Suppressor macrophage treated with lipopolysaccharide for 1 hour (primary cell): ENCODE measurements around the gene RNGTT.
"Not testable (repeated sequence)": the region's sequence is repeated elsewhere in the genome, so short reads cannot be mapped to it uniquely, and the experiment has no call there.

Experiments
- DNase-seq, 3 donors: peaks; one replicate each; pipeline ENCODE4 v3.0.0-alpha.2; 2020 to 2022

RNGTT gene

DNA sequence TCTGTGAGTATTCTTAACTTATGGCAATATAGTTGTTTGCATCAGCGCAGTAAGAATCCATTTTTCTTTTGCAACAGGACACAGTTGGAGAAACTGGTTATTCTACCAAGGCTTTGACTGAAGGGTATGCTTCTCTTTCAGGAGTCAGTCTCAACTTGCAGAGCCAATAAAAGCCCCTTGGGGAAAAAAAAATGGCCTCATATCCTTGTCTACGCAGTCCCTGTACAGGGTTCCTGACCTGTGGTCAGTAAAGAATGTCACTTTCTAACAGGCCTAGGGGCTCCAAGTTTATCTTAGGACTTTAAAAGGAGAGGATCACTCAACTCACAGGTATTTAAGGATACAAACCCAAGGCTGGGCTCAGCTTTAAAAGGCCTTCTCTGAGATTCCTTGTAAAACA is 6.9 kb upstream of the RNGTT start:
- no peak for DNase-seq

DNA sequence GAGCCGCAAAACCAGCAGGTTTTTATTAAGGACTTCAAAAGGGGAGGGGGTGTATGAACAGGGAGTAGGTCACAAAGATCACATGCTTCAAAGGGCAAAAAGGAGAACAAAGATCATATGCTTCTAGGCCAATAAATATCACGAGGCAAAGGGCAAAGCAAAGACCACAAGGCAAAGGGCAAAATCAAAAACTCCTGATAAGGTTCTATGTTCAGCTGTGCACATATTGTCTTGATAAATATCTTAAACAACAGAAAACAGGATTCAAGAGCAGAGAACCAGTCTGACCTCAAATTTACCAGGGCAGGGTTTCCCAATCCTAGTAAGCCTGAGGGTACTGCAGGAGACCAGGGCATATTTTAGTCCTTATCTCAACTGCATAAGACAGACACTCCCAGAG is 5.8 kb upstream of the RNGTT start:
- not testable (repeated sequence) for DNase-seq

DNA sequence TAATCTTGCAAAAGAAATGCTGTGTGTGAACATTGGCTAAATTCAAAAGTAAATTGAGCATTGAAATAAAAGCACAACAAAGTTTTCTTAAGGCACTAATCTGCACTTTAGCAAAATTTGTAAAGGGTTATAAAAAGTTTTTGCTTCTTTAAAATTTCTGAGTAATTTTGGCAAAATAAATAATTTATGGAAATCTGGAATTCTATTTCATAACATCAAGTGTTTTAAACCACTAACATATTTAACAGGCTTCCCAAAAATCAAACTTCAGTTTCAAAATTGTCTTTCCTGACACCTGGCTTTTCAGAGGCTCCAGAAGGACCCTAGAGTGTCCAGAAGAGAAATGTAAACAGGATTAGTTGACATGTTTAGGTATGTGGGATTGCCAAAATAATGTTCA is 4.5 kb upstream of the RNGTT start:
- DNase-seq: no peak

DNA sequence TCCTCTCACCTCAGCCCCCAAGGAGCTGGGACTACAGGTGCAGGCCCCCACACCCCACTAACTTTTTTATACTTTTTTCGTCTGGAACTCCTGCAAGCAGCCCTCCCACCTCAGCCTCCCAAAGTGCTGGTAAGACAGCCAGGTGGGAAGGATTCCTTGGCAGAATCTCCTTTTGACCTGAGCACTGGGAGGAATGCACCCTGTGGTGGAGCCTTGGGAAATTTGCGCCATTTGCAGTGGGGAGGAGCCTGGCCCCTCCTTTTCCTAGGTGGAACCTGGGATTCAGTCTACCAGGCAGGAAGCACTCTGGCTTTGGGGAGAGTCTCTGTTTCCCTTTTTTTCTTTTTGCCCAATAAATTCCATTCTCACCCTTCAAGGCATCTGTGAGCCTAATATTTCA is 2.3 kb upstream of the RNGTT start:
- DNase-seq: no peak

DNA sequence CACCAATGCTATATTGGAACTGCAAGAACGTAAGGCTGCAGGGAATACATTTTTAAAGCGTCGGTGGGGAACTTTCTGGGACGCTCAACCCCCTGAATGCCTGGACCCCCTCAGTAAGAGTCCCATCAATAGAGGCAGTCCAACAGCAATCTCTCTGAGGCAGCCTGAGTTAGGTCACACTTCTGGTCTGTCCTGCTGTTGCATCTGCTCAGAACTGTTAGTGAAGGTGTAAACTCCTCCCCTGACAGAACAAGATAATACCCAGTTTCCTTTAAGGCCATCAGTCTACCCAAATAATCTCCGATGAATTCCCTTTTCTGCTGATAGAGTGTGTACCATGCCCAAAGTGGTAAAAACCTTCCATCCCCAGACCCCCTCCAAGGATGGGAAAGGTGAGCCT is 1.1 kb upstream of the RNGTT start:
- DNase-seq: no peak

DNA sequence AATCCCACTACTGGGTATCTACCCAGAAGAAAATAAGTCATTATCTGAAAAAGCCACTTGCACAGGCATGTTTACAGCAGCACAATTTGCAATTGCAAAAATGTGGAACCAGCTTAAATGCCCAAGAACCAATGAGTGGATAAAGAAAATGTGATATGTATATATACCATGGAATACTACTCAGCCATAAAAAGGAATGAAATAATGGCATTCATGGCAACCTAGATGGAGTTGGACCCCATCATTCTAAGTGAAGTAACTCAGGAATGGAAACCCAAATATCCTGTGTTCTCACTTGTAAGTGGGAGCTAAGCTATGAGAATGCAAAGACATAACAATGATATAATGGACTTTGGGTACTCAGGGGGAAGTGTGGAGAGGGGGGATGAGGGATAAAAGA is 4.6 kb downstream of the RNGTT start:
- no peak for DNase-seq

DNA sequence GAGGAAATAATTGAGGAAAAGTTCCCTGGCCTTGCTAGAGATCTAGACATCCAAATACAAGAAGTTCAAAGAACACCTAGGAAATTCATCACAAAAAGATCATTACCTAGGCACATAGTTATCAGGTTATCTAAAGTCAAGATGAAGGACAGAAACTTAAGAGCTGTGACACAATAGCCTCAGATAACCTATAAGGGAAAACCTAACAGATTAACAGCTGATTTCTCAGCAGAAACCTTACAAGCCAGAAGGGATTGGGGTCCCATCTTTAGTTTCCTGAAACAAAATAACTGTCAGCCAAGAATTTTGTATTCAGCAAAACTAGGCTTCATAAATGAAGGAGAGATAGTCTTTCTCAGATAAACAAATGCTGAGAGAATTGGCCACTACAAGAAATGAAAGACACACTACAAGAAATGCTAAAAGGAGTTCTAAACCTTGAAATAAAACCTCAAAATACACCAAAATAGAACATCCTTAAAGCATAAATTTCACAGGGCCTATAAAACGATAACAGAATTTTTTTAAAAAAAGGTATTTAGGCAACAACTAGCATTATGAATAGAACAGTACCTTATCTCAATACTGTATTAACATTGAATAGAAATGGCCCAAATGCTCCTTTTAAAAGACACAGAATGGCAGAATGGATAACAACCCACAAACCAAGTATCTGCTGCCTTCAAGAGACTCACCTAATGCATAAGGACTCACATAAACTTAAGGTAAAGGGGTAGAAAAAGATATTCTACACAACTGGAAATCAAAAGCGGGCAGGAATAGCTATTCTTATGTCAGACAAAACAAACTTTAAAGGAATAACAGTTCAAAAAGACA is 9.7 kb downstream of the RNGTT start:
- DNase-seq: no peak

DNA sequence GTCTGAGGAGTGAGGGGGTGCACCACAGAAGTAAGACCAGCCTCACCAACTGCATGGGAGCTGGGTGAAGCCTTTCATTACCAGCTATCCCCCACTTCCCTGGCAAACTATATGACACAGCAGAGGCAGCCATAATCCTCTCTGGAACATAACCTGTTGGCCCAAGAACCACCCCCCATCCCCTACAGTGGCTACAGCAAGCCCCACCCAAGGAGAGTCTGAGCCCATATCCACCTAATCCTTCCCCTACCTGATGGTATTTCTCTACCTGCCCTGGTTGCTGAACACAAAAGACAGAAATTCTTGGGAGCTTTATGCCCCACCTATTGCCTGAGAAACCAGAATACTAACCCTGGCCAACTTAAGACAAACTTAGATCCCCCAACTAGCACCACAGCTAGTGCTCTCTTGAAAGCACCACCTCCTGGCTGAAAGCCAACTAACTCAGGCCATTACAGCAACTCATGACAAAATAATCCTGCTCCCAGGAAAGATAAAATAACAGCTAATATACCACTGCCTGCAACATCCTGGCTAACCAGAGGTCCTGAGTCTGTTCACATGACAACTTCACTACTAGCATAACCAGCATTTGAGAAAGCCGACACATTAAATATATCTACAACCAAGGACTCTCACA is 11.2 kb downstream of the RNGTT start:
- no peak for DNase-seq

DNA sequence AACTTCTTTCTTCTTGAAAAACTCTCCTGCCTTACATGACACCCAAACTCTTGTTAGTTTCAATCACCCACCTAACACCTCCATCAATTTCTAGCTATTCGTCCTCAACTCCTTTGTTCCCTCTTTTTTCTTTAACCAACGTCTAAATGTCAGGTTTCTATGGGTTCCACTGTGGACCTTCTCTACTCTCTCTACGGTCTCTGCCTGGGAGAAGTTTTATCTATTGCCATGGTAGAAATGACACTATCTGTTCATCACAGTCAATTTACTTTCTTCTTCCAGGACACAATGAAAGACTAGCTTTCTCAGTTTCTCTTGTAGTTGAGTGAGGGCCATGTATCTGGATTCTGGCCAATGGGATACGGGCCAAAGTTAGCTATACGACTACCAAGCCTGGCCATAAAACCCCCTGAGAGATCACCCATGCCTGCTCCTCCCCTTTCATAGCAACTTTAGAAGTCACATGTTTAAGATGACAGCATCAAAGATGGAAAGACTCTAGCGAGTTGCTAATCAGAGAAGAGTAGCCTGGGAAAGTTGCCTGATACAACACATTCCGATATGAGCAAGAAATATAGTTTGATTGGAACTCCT is 17.9 kb downstream of the RNGTT start:
- DNase-seq: no peak

DNA sequence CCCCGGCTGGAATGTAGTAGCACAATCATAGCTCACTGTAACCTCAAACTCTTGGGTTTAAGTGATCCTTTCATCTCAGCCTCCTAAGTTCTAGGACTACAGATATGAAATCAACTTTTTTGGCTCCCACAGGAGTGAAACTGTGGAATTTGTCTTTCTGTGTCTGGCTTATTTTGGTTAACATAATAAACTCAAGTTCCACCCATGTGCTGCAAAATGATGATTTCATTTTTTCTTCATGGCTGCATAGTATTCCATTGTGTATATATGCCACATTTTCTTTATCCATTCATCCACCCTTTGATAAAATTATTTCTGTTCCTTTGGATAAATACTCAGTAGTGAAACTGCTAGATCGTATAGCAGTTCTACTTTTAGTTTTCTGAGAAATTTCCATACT is 29.9 kb downstream of the RNGTT start:
- no peak for DNase-seq

DNA sequence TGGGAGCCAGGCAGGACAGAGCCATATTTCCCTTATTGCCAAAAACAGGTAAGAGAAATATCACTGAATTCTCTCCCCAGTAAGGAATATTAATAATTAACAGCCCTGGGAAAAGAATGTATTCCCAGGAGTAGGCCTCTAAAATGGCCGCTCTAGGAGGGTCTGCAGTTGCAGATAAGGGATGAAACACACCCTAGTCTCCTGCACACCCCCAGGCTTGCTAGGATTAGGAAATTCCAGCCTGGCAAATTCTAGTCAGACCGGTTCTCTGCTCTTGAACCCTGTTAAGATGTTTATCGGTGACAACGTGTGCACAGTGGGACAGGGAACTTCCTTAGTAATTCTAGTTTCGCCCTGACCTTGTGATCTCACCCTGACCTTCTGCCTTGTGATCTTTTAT is 31.4 kb downstream of the RNGTT start:
- not testable (repeated sequence) for DNase-seq

DNA sequence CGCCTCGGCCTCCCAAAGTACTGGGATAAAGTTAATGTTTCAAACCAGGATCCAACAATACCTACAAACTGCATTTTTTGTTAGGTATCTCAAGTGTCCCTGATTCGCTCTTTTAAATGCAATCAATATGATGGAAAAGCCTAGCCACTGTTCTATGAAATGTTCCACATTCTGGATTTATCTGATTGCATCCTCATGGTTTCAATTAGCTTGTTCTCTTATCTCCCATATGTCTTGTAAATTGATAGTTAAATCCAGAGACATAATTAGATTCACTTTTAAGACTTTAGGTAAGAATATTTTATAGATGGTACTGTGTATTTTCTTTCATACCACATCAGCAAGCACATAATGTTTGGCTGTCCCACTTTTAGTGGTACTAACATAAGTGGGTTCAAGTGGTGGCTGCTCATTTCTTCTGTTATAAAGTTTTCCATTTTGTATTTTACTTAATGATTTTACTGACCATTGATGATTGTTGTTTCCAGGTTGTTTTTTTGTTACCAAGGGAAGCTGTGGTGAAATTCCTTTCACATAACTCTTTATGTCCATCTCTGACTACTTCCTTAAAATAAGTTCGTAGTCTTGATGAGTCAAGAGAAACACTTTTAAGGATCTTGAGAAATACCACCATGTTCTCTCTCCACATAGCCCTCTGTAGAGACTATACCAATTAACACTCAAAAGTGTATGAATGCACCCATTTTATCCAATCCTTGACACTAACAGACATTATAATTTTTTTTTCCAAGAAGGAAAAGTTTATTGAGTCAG is 40.5 kb downstream of the RNGTT start:
- peak; percentile 34 to 74 (median 73) for DNase-seq

DNA sequence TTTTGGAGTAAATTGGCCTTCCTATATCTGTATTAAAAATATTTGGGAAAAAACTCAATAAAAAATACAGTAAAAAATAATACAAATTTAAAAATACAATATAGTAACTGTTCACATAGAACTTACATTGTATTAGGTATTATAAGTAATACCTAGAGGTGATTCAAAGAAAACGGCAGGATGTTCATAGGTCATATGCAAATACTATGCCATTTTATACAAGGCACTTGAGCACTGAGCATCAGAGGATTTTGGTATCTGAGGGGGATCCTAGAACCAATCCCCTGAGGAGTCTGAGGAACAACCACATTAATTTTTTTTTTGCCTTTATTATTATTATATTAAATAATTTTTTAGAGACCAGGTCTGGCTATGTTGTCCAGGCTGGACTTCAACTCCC is 41.7 kb downstream of the RNGTT start:
- DNase-seq: no peak

DNA sequence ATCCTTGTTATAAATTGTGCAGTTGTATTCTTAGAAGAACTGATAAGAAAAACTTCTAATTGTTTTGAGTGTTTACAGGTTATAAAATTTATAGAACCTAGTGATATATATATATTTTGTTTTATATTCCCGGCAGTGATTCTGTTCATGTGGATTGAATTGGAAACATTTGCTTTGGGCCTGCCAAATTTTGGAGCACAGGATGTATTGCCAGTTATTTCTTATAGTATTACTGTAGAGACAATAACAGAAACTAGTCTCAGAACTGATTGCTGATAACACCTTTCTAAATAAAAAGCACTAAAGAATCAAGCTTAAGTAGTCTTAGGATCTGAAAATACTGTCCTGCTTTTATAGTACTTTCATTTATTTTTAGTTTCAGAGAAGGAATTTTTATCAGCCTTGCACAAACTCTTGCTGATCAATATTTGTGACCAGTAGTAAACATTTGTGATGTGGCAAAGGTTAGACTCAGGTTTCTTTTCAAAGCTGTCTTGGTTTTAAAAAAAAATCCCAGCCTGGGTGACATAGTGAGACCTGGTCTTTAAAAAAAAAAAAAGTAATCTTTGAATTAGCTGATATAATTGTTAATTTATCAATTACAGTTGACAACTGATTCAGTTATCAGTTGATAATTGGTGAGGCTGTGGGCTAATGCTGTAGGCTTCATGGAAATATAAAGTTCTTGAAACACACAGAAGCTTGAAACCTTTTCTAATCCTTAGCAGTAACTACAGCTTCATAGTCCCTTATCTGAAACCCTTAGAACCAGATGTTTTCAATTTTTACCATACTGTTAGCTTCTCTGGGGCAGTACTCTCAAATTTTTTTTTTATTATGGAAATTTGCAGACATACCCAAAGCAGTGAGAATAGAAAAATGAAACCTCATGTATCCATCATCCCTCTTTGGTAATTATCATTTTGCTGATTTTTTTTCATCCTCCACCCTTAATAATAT is 42.4 kb downstream of the RNGTT start:
- DNase-seq: no peak

DNA sequence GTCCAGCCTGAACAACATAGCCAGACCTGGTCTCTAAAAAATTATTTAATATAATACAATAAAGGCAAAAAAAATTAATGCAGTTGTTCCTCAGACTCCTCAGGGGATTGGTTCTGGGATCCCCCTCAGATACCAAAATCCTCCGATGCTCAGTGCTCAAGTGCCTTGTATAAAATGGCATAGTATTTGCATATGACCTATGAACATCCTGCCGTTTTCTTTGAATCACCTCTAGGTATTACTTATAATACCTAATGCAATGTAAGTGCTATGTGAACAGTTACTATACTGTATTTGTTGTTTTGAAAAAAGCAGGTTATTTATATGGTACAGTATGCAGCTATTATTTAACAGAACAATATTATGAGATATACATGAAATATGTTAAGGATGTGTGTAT is 43.3 kb downstream of the RNGTT start:
- no peak for DNase-seq

DNA sequence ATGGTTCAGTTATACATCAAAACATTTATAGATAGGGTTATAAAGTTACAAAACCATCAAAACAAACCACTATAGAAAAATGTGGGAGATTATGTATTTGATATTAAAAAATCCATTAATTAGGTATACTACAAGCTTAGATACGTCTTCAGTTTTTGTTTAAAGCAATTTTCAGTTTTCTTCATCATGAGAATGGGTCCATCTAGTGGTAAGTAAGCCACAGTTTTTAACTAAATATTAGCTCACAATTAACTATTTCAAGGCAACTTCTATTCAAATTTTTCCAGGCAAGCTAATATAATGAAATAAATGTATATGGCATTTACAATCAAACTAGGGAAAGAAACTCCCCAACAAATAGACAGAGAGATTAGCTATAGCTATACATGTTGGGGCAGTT is 44.4 kb downstream of the RNGTT start:
- DNase-seq: peak in 1 of 3 donors; percentile 8

DNA sequence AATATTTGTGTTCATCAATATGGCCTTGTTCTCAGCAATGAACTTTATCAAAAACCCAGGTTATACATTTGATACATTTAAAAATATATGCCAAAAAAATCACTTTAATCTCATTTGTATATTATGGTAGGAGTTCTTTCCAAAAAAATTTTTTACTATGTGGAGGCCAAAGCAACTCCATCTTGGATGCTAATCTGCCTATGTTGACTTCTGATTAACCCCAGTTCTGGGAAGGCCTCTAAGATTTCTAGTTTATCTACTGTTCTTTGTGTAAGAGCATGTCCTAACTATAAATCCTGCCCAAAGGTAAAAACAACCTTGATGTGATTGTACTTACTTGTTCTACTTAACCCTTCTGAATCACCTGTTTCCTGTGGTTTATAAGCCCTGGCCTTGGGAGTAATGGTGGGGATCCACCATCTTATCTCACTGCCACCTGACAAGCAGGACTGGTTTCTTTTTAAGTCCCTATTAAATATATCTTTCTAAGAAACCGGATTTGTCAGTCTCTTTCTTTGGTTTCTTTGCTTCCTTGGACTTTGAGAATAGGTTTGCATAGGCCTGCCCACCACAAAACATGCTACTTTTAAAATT is 46.7 kb downstream of the RNGTT start:
- no peak for DNase-seq

DNA sequence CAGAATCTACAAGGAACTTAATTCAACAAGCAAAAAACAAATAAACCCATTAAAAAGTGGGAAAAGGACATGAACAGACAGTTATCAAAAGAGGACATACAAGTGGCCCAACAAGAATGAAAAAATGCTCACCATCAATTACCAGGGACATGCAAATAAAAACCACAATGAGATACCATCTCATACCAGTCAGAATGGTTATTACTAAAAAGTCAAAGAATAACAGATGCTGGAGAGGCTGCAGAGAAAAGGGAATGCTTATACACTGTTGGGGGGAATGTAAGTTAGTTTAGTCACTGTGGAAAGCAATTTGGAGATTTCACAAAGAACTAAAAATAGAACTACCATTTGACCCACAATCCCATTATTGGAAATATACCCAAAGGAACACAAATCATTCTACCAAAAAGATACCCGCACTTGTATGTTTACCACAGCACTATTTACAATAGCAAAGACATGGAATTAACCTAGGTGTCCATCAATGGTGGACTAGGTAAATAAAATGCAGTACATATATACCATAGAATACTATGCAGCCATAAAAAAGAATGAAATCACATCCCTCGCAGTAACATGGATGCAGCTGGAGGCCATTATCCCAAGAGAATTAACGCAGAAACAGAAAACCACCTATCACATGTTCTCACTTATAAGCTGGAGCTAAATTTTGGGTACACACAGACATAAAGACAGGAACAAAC is 48.4 kb downstream of the RNGTT start:
- DNase-seq: no peak

DNA sequence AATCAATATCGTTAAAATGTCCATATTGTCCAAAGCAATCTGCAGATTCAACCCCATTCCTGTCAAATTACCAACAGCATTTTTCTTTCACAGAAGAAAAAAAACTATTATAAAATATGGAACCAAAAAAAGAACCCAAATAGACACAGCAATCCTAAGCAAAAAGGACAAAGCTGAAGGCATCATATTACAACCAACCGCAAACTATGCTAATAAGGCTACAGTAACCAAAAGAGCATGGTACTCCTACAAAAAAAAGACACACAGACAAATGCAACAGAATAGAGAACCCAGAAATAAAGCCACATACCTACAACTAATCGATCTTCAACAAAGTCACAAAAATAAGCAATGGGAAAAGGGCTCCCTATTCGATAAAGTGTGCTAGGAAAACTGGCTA is 49.2 kb downstream of the RNGTT start:
- no peak for DNase-seq

DNA sequence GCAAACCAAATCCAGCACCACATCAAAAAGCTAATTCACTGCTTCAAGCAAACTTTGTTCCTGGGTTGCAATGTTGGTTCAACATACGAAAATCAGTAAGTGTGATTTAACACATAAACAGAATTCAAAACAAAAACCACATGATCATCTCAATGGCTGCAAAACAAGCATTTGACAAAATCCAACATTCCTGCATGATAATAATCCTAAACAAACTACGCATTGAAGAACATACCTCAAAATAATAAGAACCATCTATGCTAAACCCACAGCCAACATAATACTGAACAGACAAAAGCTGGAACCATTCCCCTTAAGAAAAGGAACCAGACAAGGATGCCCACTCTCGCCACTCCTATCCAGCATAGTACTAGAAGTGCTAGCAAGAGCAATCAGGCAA is 49.9 kb downstream of the RNGTT start:
- no peak for DNase-seq
